ENCODE data around the gene IMMT.

DNA sequence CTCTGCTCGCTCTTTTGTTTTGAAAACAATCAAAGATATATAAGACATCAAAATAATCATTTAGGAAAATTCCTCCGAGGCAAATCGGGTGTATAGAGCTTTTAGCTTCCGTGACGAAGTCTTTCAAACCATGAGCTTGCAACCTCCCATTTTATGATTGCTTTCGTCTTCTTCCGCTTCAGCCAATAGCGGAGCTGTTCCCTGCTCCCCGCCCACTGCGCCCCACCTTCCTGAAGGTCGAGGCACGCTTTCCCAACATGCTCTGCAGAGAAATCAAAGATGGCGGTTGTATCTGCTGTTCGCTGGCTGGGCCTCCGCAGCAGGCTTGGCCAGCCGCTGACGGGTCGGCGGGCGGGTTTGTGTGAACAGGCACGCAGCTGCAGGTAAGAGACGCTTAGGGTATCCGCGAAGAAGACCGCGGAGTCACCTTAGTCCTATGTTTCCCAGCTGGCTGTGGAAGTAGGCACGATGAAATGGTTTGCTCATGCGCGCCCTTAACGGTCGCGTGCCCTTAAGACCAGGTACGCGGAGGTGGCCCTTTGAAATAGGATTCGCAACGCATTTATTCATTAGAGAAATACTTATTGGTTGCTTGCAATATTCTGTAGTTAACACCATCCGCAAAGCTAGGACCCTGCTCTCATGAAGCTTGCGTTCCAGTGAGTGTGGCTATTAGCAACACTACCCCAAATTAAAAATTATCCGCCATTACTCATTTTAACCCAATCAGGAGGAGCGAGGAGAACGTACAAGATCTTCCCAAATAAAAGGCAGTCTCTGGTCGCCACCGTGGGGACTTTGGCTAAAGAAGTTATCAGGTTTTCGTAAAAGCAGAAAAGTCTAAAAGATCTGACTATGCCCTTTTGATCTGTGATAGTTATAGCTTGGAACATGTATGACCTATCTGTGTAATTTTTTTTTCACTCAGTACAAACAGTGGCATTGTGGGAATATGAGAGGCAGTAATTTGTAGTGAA lies 89.0 kb downstream of the IMMT start, which contains the start of gene PTCD3:
- TF ChIP-seq, protein P1, sequence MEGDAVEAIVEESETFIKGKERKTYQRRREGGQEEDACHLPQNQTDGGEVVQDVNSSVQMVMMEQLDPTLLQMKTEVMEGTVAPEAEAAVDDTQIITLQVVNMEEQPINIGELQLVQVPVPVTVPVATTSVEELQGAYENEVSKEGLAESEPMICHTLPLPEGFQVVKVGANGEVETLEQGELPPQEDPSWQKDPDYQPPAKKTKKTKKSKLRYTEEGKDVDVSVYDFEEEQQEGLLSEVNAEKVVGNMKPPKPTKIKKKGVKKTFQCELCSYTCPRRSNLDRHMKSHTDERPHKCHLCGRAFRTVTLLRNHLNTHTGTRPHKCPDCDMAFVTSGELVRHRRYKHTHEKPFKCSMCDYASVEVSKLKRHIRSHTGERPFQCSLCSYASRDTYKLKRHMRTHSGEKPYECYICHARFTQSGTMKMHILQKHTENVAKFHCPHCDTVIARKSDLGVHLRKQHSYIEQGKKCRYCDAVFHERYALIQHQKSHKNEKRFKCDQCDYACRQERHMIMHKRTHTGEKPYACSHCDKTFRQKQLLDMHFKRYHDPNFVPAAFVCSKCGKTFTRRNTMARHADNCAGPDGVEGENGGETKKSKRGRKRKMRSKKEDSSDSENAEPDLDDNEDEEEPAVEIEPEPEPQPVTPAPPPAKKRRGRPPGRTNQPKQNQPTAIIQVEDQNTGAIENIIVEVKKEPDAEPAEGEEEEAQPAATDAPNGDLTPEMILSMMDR (optimal IDR thresholded peaks at IDR 0.05 in 1 of 3, IDR thresholded peaks at IDR 0.05 in 1 of 3, conservative IDR thresholded peaks at IDR 0.05 in 1 of 3; ENCODE audit: extremely low read depth in 1 of 3, insufficient read depth in 2 of 3, low read length in 3 of 3) = no peak
- no peak for TF ChIP-seq EZH2 (IDR thresholded peaks at IDR 0.05; ENCODE audit: low read length)
